CD4-positive, alpha-beta T cell treated with Interleukin-15 for 1 hour (primary cell): ENCODE measurements around the gene SIAE.

ENCODE experiments used
- DNase-seq: peaks from one replicate; pipeline ENCODE4 v3.0.0-alpha.2; 2020

Gene SIAE, protein sequence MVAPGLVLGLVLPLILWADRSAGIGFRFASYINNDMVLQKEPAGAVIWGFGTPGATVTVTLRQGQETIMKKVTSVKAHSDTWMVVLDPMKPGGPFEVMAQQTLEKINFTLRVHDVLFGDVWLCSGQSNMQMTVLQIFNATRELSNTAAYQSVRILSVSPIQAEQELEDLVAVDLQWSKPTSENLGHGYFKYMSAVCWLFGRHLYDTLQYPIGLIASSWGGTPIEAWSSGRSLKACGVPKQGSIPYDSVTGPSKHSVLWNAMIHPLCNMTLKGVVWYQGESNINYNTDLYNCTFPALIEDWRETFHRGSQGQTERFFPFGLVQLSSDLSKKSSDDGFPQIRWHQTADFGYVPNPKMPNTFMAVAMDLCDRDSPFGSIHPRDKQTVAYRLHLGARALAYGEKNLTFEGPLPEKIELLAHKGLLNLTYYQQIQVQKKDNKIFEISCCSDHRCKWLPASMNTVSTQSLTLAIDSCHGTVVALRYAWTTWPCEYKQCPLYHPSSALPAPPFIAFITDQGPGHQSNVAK

DNA sequence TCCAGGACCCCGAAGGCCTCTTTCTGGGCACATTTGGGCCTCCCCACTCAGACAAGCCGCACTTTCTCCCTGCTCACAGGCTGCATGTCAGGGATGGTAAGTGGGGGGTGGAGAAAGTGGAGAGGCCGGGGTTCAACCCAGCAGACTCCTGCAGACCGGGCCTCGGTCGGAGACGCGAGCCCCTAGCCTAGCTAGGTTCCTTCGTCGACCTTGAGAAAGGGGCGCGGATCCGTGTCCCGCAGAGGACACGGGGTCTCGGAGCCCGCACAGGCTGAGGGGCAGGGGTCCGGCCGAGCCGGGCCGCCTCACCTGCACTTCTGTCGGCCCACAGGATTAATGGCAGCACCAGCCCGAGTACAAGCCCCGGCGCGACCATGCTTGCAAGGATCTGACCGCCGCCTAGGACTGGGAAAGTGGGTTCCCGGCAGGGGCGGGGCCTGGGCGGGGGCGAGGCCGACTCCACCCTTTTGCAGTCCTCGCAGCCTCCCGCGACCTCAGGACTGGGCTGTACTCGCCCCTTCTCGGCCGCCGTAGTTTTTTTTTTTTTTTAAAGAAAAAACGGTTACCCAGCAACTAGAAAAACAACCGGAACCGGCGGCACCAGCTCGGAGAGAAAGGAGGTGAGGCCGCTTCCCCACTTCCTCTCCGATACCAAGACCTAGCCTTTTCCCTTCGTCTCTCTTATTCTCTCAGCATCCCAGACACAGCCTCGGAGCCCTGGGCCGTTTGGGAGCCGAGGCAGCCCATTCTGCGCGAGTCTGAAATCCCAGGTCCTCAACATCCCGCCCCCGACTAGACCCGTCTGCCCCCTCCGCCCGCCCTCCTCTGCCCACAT is at the start of gene SIAE, which contains the start of gene SPA17:
Gene SIAE (minus strand): TSS at position 407 of the 835 bp plus-strand sequence. CDS start 31 bp downstream, at position 376.
Gene SPA17 (plus strand): TSS at position 572 of the 835 bp plus-strand sequence. CDS start 1,361 bp downstream, outside the sequence.
- DNase-seq: peak; percentile 91

DNA sequence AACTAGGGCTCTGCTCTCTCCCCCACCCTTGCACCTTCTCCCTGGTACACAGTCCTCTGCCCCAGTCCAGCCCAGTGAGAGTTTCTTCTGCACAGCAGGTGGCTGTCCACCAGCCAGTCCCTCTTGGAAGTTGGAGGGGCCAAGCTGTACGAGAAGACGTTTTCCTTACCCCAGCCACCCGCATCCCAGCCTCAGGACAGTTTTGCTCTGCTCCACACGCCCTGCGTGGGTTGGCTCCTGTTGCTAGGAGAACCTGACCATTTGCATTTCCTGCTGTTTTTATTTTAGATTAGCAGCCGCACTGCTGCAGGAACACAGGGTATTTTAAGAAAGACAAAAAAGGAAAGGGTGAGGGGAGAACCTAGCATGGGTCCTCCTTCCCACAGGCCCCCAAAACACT is 48.6 kb upstream of the SIAE start:
- no peak for DNase-seq

DNA sequence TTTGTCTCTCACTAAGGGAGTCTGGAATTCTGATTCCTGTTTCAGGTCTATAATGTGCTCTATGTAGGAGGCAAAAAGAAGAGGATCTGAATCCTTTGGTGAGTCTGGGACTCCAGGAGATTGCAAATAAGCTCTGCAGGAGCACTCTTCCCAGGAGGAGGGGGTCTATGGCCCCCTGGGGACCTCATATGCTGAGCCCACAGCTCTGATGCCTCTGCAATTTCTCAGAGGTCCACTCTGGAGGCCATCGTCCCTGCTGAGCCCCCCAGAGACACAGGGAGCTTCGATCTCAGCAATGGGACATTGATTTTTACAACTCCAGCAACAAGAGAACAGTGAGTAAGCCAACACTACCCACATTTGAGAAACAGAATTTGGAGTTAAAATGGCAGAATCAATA is 46.0 kb upstream of the SIAE start:
- no peak for DNase-seq

DNA sequence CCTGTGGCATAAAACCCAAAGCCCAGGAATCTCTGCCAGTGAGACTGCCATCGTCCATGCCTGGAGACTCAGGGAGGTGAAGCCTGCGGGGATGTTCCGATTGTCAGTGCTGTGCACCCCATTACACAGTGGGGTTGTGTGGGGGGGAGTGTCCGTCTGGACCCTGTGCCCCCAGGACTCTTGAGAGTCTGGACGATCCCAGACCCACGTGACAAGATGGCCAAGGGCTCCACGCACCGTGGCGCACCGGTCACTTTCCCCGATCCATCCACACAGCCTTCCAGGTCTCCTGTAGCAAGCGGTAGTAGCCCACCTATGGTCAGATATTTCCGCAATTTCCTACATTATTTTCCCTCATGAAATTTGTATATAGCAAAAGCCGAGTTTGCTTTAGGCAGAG is 45.3 kb upstream of the SIAE start:
- no peak for DNase-seq

DNA sequence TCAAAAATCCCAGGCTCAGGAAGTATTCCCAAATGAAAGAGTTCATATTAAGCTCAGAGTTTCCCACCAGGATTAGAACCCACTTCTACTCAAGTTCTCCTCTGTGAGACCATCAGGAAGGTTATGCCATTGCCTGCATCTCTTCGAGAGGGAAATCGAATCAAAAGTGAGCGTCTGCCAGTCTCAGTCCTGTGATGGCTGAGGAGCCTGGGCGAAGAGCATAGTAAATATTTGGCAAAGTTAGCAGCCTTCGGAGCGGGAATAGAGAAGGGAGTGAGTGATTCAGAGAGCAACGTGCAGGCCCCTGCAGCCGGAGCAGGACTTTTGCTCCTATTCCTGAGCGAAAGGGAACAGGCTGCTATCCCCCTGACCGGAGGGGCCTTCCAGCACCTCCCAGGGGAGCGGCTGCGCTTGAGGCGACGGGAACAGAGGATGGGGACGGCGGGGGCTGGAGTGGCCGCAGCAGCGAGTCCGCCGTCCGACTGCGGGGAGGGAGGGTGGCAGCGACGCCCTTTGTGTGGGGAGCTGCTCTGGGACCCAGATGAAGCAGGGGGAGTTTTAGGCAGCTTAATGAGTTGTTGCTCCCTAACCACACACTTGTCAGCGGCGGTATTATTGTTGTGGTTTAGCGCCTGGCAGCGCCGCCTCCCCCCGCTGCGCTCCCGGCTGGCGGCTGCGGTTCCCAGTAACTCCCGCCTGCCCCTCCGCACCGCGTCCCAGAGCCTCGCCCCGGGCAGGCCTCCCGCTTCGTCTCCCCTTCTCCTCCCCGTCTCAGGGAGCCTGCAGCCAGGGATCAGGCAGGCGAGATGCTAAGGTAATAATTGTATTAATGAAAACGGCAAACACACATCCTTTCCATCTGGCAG is 44.5 kb upstream of the SIAE start:
- no peak for DNase-seq

DNA sequence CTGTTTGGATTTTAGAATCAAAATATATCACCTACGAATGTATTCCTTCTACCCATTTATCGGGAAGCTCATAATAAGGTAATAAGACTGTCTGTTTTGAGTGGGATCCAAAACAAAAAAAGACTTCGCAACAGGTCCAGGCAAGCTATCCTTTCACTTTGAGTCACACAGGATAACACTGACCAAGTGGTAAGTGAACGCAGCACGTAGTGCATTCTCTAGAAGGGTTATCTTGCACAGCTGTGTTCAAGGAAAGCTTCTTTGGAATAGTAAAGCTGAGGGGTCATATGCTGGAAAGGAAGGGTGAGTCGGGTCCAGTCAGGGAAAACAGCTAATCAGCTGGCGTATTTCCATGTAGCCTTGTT is 43.9 kb upstream of the SIAE start:
- DNase-seq: no peak

DNA sequence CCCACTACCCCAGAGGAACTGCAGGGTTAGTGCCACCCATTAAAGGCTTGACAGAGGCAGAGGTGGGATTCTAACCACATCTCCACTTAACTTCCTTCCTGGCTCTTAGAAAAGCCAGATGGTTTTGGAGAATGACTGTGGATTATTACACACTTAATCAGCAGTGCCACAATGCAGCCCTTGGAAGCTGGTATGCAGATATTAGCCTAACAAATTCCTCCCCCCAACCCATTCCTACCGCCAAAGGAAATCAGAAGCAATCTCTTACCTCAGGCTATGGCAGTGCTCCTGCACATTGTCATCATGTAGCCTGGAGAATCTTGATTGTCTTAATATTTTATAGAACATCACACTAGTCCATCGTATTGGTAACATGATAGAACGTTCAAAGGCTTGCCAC is 43.1 kb upstream of the SIAE start:
- DNase-seq: no peak

DNA sequence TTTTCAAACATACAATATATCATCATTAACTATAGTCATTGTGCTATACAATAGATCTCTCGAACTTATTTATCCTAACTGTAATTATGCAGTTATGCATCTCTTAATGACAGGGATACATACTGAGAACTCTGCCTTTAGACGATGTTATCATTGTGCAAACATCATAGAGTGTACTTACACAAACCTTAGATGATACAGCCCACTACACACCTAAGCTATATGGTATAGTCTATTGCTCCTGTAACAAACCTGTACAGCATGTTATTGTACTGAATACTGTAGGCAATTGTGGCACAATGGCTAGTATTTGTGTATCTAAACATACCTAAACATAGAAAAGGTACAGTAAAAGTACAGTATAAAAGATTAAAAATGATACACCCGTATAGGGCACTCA is 38.9 kb upstream of the SIAE start:
- no peak for DNase-seq

DNA sequence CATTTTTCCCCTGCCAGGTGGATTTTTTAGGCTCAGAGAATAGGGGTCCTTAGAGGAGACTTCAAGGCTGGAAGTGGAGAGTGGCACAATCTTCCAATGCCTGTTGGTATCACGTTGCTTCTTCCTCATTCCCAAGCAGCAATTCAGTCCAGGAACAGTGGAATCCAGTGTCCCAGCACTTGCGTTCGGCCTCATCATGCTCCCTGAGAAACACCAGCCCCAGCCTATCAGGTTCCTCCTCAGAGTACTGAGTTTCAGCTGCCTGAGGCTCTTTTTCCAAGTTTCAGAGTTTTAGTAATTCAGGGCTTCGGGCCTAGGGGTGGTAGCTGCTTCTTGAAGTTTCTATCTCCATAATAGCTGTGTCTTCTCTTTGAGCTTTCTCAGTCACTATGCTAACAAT is 34.3 kb upstream of the SIAE start:
- DNase-seq: no peak

DNA sequence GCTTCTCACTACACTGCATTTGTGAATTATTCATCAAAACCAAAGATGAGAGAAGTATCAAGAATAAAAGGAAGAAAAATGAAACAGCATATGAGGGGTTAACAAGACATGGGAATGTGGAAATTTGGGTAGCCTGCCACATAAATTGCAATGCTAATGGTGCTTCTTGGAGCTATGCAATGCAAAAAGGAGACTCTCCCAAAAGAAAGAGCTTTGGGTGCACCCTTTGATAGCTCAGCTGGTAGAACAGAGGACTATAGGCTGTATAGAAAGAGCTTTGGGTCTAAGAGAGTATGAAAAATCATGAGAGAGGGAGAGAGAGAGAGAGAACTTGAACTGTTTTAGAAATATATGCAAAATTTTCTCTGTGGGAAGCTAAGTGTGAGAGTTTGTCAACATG is 26.5 kb upstream of the SIAE start:
- no peak for DNase-seq

DNA sequence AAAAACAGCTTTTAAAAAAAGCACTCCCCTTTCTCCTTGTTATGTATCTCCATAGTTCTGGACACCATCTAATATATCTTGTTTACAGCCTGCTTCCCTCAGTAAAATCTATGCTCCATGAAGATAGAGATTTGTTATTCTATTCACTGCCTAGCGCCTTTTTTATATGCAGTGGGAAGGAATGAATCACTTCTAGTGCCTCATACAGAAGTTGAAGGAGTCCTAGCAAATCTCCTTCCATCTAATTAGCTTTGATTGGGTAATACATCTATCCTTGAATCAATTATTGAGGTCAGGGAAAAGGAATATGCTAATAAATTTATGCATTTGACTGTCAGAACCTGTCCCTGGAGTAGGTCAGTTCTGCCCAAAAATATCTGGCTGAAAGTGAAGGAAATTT is 26.0 kb upstream of the SIAE start:
- DNase-seq: no peak

DNA sequence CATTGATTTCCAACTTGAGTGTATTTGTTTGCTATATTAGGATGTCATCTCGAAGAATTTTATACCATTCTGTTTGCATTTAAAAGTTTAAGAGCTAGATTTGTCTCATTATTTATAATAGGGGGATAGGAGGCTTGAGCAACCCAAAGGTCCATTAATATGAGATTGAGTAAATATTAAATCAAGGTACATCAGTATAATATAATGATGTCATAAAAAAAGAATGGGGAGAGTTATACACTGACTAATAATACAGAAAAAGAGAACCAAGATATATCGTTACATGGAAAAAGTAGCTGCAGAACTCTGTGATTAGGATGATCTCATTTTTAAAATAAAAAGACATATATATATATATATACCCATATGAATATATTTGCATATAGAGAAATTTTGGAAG is 19.6 kb upstream of the SIAE start:
- no peak for DNase-seq

DNA sequence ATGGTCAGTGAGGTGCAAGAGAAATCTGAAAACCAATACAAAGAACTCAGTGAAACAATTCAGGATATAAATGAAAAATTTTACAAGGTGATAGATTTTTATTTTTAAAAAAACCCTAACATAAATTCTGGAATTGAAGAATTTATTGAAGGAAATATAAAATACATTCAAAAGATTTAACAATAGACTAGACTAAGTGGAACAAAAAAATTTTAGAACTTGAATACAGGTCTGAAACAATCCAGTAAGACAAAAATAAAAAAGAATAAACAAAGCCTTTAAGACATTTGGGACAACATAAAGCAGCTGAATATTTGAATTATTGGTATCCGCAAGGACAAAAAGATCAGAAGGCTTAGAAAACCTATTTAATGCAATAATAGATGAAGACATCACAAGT is 8.9 kb upstream of the SIAE start:
- no peak for DNase-seq

DNA sequence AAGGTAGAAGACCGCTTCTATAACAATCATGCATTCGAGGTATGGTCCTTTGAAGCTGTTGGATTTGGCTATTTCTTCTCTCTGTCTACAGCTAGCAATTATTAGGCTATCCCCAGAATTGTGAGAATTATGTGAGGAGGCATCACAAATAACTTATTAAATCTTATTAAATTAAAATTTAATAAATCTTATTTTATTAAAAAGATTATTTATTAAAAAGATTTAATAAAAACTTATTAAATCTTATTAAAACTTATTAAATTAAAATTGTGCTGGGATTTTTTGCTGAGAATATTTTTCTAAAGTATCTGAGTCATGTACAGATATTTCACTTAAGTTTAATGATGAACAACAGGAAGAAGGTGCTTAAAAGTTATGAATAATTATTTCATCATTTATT is 7.9 kb upstream of the SIAE start:
- no peak for DNase-seq

DNA sequence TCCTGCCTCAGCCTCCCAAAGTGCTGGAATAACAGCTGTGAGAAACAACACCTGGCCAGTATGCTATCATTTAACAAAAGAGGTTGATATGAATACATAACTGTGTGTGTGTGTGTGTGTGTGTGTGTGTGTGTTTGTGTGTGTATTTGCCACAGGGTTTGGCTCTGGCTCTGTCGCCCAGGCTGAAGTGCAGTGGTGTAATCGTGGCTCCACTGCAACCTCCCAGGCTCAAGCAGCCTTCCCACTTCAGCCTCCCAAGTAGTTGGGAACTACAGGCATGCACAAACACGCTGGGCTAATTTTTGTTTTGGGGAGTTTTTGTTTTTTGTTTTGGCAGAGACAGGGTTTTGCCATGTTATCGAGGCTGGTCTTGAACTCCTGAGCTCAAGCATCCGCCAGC is 4.9 kb upstream of the SIAE start:
- DNase-seq: no peak

DNA sequence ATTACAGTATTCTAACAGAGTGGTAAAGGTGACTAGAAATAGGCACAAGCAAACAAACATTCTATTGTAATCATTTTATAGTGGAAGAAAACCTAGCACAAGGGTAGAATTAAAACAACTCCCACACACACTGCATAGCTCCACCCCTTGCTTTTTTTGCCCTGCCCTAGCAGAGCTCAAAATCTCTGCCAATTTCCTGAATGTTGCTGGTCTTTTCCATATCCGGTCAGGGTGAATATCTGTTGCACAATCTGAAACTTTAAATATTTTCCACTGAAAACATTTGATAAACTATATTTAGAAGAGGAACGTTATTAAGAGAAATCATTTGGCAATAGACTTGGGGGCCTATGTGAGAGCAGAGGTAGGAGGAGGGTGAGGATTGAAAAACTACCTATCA is 2.8 kb upstream of the SIAE start:
- DNase-seq: no peak

DNA sequence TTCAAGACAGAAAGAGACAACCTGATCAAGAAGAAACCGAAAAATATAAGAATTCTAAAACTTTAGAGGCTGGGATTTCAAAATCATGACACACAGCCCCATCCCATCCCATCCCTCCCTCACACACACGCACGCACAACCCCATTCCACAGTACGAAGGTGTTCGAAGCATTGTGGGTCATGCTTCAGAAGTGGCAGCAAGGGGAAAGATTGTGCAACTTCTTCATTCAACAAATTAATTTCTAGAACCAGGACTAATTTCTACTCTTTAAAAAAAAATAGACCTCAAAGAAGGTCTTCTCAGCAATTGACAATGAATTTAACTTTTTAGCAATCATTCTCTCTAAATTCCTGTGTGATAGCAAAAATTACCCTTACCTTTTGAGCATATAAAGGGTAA is 1.0 kb upstream of the SIAE start:
- DNase-seq: no peak

DNA sequence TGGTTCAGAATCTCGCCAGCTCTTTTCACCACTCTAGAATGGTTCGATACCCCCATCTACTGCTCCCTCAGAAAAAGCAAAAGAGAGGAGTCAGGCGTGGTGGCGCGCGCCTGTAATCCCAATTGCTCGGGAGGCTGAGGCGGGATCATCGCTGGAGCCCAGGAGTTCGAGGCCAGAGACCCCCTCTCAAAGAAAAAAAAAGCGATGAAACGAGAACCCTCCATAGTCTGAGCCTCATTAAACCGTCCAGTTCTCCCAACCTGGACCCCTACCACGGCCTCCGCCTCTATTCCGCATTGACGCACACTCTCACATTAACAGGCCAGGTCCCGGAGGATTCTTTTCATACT is 604 bp upstream of the SIAE start:
- no peak for DNase-seq

DNA sequence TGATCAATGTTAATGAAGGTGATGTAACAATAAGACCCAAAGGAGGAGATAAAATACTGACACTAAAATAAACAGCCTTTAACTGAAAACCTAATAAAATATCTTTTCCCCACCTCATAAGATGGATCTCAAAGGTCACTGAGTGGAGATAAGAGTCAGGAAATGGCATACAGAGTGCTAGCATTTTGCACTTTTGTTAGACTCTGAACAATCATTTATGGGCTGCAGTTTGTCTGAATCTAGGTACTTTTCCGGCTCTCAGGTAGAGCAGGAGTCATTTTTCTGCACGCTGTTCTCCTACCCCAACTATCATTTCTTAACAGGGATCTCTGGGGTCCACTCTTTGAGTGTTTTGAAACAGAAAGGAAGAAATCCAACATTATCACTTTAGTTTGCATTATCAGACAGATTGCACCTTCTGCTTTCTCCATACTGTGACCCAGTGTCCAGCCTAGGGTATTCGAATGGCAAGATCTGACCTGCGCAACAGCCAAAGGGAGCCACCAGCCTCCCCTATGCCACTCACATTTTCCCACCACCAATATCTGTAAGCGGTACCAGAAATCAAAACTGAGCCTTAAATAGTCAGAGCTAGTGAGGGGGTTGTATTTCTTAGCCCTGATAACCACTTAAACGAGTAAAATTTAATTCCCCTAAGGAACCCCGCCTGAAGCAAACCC is 863 bp downstream of the SIAE start:
- no peak for DNase-seq

DNA sequence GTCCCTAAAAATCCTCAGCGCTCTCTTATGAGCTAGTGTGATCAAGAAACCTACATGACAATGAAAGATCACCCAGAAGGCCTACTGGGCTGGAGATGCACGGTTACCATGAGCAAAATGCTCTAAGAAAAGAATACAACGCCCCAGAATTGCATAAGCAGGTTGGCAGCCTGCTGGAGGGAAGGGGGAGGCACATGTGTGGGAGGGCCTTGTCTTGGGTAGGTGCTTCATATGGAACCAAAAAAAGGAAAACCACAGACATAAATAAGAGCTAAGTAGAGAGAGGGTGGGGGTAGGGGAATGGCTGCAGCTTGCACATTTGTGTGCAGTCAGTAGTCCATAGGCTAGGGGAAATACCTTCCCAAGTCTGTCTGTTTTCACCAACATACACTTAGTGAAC is 2.8 kb downstream of the SIAE start:
- DNase-seq: peak; percentile 64

DNA sequence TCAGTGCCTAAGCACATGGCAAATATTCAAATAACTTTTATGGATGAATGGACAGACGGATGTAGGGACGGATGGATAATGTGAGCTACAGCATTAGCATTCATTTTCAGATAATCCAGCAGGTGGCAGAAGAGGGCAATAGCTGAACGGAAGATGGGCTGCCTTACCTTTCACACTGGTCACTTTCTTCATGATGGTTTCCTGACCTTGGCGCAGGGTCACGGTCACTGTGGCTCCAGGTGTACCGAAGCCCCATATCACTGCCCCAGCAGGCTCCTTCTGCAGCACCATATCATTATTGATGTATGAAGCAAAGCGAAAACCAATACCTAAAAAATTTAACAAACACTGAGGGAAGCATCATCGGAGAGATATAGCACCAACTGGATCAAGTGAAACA is 4.3 kb downstream of the SIAE start:
- DNase-seq: peak; percentile 24

DNA sequence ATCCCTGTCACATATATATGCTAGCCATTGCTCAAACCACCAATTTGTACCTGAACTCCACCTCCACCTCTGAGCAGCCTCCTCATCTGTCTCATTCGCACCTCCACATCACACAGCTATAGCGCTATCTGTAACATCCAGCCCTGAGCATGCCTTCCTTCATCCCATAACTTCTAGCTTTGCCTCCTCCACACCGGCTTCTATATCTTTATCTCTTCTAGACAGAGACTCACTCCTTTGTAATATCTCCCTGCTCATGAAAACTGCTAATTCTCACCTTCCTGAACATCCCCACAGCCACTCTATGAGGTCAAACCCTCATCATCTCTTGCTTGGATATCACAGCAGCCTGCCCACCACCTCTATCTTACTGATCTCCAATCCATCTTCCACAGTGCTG is 5.9 kb downstream of the SIAE start:
- no peak for DNase-seq

DNA sequence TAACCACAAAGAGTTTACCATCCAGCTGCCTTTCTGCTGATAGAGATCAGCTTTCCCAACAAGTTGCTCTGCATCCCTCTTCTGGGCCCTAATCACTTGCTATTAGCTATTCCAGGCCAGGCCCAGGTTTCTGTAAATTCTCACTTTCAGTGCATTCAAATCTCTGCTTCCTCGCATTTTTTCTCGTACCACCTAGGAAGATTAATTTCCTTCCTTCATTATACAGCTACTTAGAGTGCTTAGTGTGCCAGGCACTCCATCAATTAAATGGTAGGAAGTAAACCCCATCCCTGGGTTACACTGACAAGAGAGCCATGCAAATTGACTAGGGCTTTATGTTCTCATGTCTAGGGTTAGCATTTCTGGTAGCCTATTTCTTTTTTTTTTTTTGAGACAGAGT is 9.7 kb downstream of the SIAE start:
- DNase-seq: no peak
